ENCODE results near the gene CBX1.
A peak's percentile ranks its signal among the peaks of the same experiment; 100 is the strongest.

- TF ChIP-seq CTCF (IDR thresholded peaks at IDR 0.05): peak; percentile 79 to 85
- TF ChIP-seq POLR2A (IDR thresholded peaks at IDR 0.05): no peak
- no peak for TF ChIP-seq POLR2AphosphoS5 (IDR thresholded peaks at IDR 0.05)
- no peak for TF ChIP-seq EP300 (IDR thresholded peaks at IDR 0.05)
These were observed 30.0 kb upstream of the CBX1 start for GRCh38 chr17:48131216-48131824.

Measured in suprapubic skin (tissue), 4 donors.